Liver (tissue), 3 donors: Measurements from ENCODE around the gene VWC2.

Experiments used
- CTCF ChIP-seq: fragments of 150-350 bp; IDR thresholded peaks from 2 replicates; pipeline ENCODE4 v1.5.1; 2017; ENCODE audit warnings: improper control_type of control experiment, low read depth, low read length; ENCODE audit not compliant: missing input control
- EGR1 ChIP-seq, 2 donors: IDR thresholded peaks; 2 replicates each; pipeline ENCODE4 v1.6.1; 2016 to 2018; ENCODE audit warnings: antibody characterized with exemption in 2 of 2, low read depth in 2 of 2
- RAD21 ChIP-seq, 2 donors: IDR thresholded peaks; 2 replicates each; pipeline ENCODE4 v1.6.1; 2016; ENCODE audit warnings: antibody characterized with exemption in 2 of 2, mild to moderate bottlenecking in 2 of 2
- TF ChIP-seq, protein P1 (sequence below): IDR thresholded peaks from 2 replicates; pipeline ENCODE4 v1.6.1; 2016; ENCODE audit warnings: antibody characterized with exemption
- donor health status: healthy.
- donor health status: healthy.

DNA sequence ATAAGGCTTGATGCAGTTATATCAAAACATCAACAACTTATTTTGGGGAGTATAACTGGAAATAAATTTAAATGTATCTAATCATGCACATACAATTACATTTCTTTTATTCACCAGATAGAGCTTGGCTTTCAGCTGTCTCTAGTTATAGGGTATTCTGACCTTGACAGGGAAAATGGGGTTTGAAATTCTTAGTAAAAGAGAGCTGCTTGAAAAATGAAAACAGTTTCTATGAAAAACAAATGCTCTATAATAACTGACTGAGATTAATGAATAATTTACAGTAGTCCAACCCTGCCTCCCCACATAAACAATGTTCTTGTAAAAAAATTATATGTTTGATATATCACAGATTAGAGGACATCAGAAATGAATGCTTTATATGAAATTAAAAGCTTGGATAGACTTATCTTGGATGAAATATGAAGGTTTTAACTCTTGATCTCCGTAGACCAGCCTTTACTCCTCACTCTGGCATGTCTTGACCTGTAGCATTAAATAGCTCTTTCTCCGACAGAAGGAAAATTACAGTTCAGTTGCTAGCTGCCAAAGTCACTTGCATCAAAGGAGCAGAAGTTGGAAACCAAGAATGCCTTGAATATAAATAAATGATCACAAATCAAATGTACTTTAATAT lies 32.1 kb downstream of the VWC2 start:
- TF ChIP-seq EGR1 (IDR thresholded peaks at IDR 0.05; ENCODE audit: low read depth in 2 of 2) (no peak), CTCF (no peak), RAD21 (IDR thresholded peaks at IDR 0.05) (no peak)
- TF ChIP-seq, protein P1, sequence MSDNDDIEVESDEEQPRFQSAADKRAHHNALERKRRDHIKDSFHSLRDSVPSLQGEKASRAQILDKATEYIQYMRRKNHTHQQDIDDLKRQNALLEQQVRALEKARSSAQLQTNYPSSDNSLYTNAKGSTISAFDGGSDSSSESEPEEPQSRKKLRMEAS, result no peak
